ENCODE results near the gene PPP1R15B. TPM values are rescaled to one million over a fixed set of nuclear protein-coding genes. Genes with fewer than 3 reads are reported as not detected.

The PPP1R15B gene
- total RNA-seq, 1 donor from 2014 or later, result 30.5 TPM

DNA sequence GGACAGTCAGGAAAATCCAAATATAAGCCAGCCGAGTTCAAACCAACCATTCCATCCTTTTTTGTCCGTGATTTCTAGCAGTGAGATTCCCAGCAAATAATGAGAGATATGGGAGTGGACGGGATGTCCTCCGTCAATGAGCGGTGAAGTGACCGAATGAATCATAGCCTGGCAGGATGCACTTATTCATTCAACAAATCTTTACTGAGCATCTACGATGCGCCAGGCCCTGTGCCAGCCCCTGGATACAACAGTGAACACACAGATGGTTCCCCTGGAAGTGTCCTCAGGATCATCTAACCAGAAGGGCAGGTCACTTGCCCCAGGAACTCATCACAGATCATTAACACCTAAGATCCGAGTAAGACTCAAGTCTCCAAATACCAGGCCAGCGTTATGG is 43.7 kb downstream of the PPP1R15B start:
- no peak for DNase-seq (ENCODE audit: low read depth)

DNA sequence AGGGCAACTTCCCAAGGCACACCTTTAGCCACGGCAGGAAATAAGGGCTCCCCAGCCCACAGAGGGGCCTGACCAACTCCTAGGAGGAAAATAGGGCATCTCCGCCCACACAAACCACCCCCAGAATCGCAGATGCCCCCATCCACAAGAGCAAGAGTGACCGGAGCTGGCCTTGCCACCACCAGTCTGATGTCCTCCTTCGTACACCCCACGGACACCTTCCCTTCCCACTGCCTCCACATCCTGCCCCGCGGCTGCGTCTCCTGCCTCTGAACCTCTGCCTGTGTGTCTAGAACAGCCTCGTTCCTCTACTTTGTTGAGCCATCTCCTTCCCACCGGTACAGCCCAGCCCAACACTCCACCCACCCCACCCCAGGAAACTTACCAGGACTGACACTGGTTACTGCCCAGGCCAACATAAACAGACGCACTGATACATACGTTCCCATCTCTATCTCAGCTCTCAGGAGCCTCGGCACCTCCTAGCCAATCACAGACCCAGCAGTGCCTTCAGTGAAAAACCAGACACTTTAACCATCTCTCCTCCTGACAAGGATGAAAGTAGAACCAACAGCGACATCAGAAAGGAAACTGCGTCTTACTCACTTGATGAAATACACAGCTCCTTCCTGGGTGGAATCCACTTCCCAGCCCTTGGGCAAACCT is 44.3 kb downstream of the PPP1R15B start:
- DNase-seq (ENCODE audit: low read depth), result no peak

DNA sequence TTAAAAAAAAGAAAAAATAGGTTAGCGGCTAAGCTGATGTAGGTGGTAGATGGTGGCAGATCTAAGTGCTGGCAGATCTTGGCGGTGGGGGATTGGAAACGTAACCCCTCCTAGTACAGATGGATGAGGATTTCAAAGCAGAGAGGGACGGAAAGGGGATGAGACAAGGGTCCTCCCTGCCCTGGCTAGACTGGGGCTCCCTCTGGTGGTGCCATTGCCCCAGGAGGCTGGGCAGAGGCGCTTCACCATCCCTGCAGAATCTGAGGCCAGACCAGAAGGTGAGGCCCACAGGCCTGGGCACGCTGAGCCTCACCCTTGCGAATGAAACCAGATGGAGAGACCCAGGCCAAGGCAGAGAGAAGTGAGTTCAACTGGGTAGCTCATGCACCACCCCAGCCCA is 44.9 kb downstream of the PPP1R15B start:
- no peak for DNase-seq (ENCODE audit: low read depth)

DNA sequence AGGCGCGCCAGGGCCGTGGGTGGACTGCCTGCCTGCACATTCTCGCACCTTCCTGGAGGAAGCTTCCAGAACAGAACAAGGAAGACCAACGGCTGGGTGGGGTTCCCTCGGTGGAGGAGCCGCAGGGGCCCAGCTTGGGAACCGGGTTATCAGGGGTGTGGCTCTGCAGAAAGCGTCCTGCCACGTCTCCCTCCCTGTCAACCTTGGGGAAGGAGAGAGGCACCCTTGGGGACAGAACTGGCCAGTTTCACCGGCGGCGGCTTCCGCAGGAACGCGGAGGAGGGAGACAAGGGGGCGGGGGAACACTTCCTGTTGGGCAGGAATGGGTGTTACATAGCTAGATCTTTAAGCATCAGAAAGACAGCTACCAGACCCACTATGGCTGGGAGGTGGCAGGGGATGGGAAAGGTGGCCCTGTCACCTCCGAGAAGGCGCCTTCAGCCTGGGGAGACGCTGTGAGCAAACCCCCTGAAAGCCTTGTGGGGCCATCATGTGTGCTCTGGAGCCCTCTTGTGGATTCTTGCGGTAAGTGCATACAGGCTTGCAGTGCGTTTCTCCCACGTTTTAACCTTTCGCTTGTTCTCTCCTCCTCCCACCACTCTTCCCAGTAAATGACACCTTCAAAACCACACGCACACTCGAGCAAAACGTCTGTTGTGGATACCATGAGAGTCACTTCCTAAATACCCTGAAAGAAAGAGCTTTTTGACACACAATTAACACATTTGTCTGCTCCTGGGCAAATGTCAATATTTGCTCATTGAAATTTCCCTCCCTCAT is 48.1 kb downstream of the PPP1R15B start:
- peak; percentile 80 for DNase-seq (ENCODE audit: low read depth)

DNA sequence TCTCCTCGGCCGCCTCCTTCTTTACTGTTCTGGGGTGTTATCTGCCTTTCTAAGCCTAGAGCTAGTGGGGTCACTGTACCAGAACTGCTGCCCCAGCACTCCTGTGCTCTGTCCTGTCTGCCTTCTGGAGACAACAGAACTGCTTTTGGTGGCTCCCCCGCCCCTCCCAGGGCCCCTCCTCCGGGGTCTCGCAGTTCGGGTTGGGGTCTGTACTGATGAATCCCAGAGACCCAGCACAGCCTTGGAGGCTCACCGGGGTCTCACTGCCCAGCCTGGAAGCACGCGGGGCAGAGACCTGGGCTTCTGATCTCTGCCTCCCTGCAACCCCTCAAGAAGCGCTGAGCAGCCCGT is 48.7 kb downstream of the PPP1R15B start:
- no peak for DNase-seq (ENCODE audit: low read depth)

DNA sequence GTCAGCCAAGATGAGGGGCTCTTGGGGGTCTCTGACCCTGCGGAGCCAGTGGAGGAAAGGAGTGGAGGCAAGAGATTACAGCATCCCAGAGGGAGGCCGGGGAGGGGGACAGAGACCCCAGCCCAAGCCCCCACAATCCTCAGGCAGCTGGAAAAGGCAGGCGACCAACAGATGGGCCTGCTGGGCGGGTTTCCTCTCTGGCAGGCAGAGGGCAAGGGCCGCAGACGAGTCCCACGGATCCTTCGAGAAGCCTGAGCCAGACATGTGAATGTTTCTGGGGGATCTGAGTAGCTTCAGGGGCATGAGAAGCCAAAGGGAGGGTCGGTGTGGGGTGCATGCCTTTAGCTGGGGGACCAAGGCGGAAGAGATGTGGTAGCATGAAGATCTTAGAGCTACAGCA is 49.8 kb downstream of the PPP1R15B start:
- no peak for DNase-seq (ENCODE audit: low read depth)

DNA sequence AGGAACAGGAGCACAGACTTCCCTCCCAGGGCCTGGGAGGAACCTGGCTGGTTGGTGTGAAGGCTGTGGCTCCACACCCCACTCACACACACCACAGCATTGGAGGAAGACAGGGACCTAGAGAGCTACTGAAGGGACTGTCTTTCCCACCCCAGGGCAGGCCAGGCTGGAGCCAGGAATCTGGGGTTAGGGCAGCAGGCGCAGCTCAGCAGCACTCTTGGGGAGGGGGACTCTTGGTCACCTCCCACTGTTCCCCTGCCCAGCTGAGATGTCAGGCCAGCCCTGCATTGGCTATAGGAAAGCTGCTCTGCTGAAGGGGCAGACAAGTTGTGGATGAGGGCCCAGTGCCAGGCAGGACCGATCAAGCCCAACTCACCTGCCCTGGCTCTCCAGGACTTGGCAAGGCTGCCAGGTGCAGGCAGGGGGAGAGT is 50.3 kb downstream of the PPP1R15B start:
- DNase-seq (ENCODE audit: low read depth), result no peak

DNA sequence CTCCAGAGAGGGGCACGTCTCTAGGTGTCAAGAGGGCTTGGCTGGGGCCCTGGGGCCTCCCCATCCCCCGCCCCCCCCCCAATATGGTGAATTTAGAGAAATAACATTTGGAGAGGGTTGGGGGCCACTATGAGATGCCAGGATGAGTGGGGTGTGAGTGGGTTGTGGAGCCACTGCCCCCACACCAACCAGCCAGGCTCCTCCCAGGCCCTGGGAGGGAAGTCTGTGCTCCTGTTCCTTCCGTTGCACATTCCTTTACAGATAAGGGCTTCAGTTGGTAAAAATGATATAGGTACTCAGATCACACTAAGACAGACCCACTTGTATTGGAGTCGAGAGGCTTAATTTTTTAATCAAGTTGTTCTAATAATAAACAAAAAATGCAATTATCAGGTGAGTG is 51.3 kb downstream of the PPP1R15B start:
- DNase-seq (ENCODE audit: low read depth), result no peak

DNA sequence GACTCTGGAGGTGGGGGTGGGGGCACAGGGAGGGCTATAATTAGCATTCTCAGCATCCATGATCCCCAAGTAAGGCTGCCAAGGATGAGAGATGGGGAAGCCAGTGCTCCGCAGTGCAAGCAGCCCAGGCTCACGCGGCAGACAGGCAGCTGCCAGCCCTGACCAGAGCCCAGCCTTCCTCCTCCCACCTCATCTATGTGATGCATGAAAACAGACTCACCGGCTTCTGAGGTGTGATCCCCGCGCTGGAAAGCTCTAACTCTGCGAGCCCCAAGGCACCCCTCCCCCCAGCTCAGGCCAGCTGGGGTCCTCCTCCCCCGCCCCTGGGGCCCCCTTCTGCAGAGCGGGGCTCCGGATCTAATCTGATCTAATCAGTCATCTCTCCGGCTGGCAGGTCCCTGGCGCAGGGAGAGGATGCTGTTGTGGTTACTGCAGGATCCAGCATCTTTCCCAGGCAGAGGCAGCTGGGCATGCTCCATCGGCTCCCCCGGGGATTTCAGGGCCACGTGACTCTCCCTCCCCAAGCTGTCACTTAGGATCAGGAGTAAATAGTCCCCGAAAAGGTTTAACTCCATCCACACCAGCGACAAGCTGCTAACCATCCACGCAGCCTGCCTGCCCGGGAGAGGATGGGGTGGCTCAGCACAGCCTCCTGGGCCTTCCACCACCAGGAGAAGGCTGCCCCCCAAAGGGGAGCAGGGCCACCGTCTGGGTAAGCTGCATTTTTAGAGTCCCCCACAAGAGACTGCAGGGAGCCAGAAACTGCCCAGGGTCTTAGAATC is 52.0 kb downstream of the PPP1R15B start, which contains the start of gene PLEKHA6:
Gene PLEKHA6, minus strand, starts transcription at position 456 of the 782 bp plus-strand sequence. CDS start 86,202 bp downstream, outside the sequence.
- DNase-seq (ENCODE audit: low read depth), result peak; percentile 89

DNA sequence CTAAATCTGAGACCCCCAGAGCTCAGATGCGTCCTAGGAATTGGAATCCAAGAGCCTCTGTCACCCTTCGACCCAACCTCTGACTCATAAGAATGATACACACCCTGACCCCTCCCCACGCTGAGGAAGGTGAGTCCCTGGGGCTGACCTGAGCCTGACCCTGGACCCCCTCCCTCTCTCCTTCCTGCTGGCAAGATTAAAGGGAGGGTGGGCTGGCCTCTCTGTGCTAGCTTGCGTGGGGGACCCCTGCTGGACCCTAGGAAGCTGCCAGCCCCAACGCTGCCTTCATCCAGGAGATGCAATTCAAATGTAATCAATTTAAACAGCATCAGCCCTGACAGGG is 52.5 kb downstream of the PPP1R15B start:
- DNase-seq (ENCODE audit: low read depth), result no peak

DNA sequence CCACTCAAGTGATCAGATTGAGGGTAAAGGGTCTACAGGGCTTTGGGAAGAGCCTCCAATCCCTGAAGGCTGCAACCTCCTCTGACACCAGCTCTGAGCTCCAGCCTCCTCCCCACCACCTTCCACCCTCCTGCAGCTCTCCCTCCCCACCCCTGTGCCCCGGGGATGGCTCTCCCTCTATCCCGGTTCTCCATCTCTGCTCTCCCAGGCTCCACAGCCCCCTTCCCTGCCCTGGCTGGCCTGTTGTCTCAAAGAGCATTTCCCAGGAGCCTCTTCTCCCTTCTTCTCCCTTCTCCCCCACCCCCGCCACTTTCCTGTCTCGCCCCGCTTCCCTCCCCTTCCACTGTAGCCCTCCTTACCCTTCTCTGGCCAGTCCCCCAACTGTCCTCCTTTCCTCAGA is 53.0 kb downstream of the PPP1R15B start:
- no peak for DNase-seq (ENCODE audit: low read depth)

DNA sequence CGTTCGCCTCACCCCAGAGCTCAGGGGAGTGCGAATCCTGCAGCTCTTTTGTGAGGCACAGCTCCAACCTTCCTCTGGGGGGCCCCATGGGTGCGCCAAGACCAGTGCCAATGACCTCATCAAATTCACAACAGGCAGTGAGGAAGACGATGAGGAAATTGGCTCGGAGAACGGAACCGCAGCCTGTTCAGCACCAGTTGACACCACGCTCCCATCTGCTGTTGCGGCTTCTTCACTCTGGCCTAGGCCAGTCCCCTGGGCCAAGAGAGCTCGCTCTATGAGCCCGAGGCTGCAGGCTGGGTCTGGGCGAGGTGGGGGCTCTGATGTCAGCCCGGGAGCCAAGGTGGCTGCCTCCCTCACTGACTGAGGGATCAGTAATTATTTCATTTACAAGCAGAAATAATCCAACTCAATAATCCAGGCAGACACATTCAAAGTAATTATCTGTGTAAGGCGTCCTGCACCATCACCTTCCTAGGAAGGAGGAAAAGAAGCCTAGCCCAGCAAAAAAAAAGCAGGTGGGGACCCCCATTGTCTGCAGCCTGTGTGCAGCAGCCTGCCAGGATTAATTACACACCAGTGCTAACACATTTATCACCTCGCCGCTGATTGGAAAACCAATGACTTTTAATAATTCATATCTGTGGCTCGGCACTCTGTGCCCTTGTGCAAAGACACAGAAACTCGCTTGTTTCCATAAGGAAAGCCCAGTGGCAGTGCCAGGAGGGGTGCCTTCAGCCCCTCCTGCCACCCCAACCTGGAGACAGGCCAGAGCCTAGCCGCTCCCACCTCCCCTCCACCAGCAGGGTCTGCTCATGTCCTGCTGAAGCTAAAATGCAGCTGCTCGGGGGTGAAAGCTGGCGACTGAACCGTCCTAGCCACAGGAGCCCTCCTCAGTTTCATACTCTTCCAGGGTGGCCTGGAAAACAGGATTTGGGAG is 53.8 kb downstream of the PPP1R15B start:
- DNase-seq (ENCODE audit: low read depth), result no peak

DNA sequence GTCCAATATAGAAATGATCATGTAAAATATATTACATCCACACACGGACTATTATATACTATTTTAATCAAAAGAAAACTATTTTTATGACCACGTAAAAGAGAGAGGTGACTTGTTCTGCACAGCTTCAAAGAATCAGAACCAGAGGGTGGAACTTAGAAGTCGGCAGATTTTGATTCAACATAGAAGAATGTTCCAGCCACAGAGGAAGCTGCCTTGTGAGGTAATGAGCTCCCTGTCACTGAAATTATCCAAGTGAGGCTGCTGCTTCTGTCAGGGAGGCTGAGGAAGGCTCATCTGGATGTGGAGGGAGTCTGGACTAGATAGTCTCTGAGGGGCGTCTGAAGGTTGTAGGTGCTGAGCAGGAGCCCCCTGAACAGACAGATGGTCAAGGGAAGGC is 54.6 kb downstream of the PPP1R15B start:
- no peak for DNase-seq (ENCODE audit: low read depth)

DNA sequence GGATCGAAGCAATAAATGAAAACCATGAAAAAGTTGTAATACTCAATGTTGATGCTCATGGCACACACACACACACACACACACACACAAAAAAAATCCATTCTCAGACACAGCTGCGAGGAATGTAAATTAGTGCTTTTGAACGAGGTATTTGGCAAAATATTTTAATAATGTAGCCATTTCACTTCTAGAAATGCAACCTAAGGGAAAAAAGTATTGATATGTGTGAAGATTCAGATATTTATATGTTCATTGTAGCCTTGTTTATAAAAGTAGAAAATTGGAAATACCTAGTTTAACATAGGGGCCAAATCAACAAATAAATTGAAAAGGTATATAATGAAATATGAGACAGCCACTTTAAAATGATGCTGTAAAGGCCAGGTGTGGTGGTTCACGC is 55.7 kb downstream of the PPP1R15B start:
- no peak for DNase-seq (ENCODE audit: low read depth)

DNA sequence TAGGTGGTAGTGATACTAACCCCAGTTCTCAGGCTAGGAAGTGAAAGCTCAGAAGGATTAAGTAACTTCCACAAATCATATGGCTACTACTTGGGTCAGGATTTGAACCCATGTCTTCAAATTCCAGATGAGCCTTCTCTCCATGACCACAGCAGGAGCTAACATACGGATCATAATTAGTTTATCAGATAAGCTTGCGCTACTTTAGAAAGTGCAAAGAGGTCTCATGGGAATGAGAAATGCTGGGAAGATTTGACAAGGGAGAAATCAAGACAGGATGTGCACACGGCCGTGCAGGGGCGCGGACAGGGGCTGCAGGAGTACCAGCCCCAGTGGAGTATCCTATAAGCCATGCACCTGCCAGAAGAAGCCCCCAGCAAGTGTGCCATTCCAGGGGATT is 57.0 kb downstream of the PPP1R15B start:
- no peak for DNase-seq (ENCODE audit: low read depth)

Other genes with a start within 250 kb of the PPP1R15B start
- not detected in 2 replicates for gene REN, start 245.5 kb downstream of the PPP1R15B start, total RNA-seq
- gene KISS1, start 215.3 kb downstream of the PPP1R15B start, total RNA-seq, result 10.6 and 19.3 TPM in 2 replicates
- gene GOLT1A, start 197.8 kb downstream of the PPP1R15B start, total RNA-seq, result not detected in 2 replicates
- 16.7 and 18.7 TPM in 2 replicates for gene PLEKHA6, start 51.9 kb downstream of the PPP1R15B start, total RNA-seq
- 4.9 and 5.6 TPM in 2 replicates for gene PIK3C2B, start 83.0 kb upstream of the PPP1R15B start, total RNA-seq
- 27.7 and 36.3 TPM in 2 replicates for gene MDM4, start 104.6 kb upstream of the PPP1R15B start, total RNA-seq

All from myocyte (in vitro differentiated cells).